SU-DHL-6 (cell line): Measurements from ENCODE around the gene IGSF3.

ENCODE experiments used
- H2AFZ ChIP-seq: fragments of 200-600 bp; sonication (generic); 2 replicates; pipeline ENCODE4 v1.6.1; 2014; ENCODE audit warnings: low read depth, mild to moderate bottlenecking, moderate library complexity, mixed read lengths, antibody characterized with exemption, low read length; ENCODE audit not compliant: severe bottlenecking
- H3F3A ChIP-seq: fragments of 200-600 bp; shearing (Covaris generic); 2 replicates; pipeline ENCODE4 v1.6.0; 2016; ENCODE audit warnings: antibody characterized with exemption, mild to moderate bottlenecking; ENCODE audit not compliant: insufficient read depth
- H3K27ac ChIP-seq: fragments of 200-600 bp; sonication (generic); 2 replicates; pipeline ENCODE4 v1.5.1; 2016; ENCODE audit warnings: low read depth, mild to moderate bottlenecking, low read length, moderate library complexity, mixed read lengths
- H3K27me3 ChIP-seq: fragments of 200-600 bp; sonication (generic), shearing (Covaris generic); 2 replicates; pipeline ENCODE4 v1.6.0; 2014; ENCODE audit warnings: mild to moderate bottlenecking, low read length
- H3K36me3 ChIP-seq: fragments of 200-600 bp; sonication (generic); 2 replicates; pipeline ENCODE4 v1.6.1; 2014; ENCODE audit warnings: mild to moderate bottlenecking, low read length, mixed read lengths
- H3K4me2 ChIP-seq: fragments of 300-600, 200-600 bp; shearing (Covaris generic), sonication (generic); 2 replicates; pipeline ENCODE4 v1.6.0; 2014; ENCODE audit warnings: low read length, low read depth, mild to moderate bottlenecking; ENCODE audit not compliant: poor library complexity, severe bottlenecking
- H3K4me3 ChIP-seq: fragments of 200-600 bp; sonication (generic); 2 replicates; pipeline ENCODE4 v1.5.1; 2014; ENCODE audit warnings: antibody characterized with exemption, low read length, mild to moderate bottlenecking, mixed read lengths; ENCODE audit not compliant: insufficient read depth, poor library complexity, severe bottlenecking
- H3K79me2 ChIP-seq: fragments of 200-600 bp; sonication (generic); 2 replicates; pipeline ENCODE4 v1.6.1; 2014; ENCODE audit warnings: mild to moderate bottlenecking, low read length, moderate library complexity; ENCODE audit not compliant: insufficient read depth
- H3K9ac ChIP-seq: fragments of 200-600 bp; sonication (generic); 2 replicates; pipeline ENCODE4 v1.7.0; 2014; ENCODE audit warnings: mild to moderate bottlenecking, low read length
- H3K9me2 ChIP-seq: fragments of 200-600 bp; sonication (generic); replicated peaks from 2 replicates; pipeline ENCODE4 v1.6.1; 2014; ENCODE audit warnings: low read length; ENCODE audit not compliant: insufficient read depth
- H3K9me3 ChIP-seq: fragments of 200-600 bp; sonication (generic); 2 replicates; pipeline ENCODE4 v1.6.1; 2014; ENCODE audit warnings: low read length, mixed read lengths; ENCODE audit not compliant: insufficient read depth
- H4K20me1 ChIP-seq: fragments of 200-600 bp; sonication (generic); 2 replicates; pipeline ENCODE4 v1.6.1; 2014; ENCODE audit warnings: low read depth, mild to moderate bottlenecking, antibody characterized with exemption, low read length, moderate library complexity, mixed read lengths
- EZH2phosphoT487 ChIP-seq: fragments of 200-600 bp; sonication (generic), shearing (Covaris generic); conservative IDR thresholded peaks from 2 replicates; pipeline ENCODE4 v1.6.1; 2018; ENCODE audit warnings: mild to moderate bottlenecking, antibody characterized with exemption, low read length, moderate library complexity, mixed read lengths
- TF ChIP-seq, protein P1 (sequence below): fragments of 200-600 bp; sonication (generic); IDR thresholded peaks from one replicate; pipeline ENCODE4 v1.5.1; 2017; ENCODE audit warnings: antibody characterized with exemption, mild to moderate bottlenecking, low read length, moderate library complexity; ENCODE audit not compliant: insufficient read depth, poor library complexity, severe bottlenecking

The IGSF3 gene

DNA sequence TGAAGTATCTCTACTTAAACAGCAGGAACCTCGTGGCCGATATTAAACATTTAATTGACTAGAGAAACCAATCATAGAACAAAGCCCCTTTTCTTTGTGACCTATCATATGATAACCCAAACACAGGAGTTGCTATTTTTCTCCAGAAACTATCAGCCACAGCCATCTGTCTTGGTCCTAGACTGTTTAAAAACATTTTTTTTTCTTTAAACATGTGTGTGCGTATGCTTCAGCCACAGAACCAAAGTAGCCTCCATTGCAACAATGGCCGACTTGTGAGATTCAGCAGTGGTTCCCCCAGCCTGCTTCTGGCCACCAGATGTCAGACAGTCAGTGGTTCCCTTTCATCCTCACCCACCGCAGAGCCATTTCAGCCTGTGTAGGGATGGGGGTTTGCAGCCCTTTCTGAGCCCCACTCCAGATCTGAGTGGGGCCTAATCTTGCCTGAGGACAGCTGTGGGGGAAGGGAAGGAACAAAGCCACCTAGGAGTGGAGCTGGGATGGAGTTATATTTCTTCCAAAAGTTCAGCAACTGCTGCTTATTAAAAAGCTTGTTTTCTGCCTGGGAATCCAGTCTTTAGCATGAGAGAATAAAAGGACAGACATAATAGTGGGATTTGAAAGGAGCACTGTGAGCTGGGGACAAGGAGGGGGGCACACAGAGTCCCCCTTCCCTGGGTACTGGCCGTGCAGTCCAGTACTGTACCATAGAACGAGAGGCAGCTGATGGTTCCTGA lies 11.7 kb upstream of the IGSF3 start:
- Histone ChIP-seq H3K9ac (no peak overlapping the region), H3F3A (no peaks in the 10 kb centered on the region), H3K4me3 (no peak overlapping the region), H3K27me3 (no peaks in the 10 kb centered on the region), H3K36me3 (no peaks in the 10 kb centered on the region), H3K79me2 (no peaks in the 10 kb centered on the region), H4K20me1 (no peaks in the 10 kb centered on the region), H3K9me2 (no peaks in the 10 kb centered on the region), H3K9me3 (no peaks in the 10 kb centered on the region), H2AFZ (no peak overlapping the region), H3K27ac (no peak overlapping the region), H3K4me2 (no peak overlapping the region)
- no peak for TF ChIP-seq EZH2phosphoT487
- TF ChIP-seq, protein P1, sequence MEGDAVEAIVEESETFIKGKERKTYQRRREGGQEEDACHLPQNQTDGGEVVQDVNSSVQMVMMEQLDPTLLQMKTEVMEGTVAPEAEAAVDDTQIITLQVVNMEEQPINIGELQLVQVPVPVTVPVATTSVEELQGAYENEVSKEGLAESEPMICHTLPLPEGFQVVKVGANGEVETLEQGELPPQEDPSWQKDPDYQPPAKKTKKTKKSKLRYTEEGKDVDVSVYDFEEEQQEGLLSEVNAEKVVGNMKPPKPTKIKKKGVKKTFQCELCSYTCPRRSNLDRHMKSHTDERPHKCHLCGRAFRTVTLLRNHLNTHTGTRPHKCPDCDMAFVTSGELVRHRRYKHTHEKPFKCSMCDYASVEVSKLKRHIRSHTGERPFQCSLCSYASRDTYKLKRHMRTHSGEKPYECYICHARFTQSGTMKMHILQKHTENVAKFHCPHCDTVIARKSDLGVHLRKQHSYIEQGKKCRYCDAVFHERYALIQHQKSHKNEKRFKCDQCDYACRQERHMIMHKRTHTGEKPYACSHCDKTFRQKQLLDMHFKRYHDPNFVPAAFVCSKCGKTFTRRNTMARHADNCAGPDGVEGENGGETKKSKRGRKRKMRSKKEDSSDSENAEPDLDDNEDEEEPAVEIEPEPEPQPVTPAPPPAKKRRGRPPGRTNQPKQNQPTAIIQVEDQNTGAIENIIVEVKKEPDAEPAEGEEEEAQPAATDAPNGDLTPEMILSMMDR: no peak

DNA sequence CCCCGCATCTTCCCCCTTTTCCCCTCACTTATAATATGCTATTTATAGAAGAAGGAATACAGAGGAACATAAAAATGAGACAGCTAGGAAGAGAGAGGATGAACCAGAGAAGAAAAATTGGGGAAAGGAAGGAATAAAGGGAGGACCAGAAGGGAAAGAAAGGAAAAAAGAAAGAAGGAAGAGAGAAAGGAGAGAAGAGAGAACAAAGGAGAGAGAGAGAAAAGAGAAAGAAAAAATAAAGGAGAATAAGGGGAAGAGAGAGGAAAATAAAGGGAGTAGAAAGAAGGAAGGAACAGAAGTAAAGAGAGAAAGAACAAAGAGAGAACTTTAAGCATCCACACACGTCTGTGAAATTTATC lies 11.2 kb upstream of the IGSF3 start:
- H3K9me2 ChIP-seq: no peaks in the 10 kb centered on the region
- H3K9ac ChIP-seq: no peak overlapping the region
- H3K36me3 ChIP-seq: no peaks in the 10 kb centered on the region
- H3K27ac ChIP-seq: no peak overlapping the region
- no peak overlapping the region for H3K4me3 ChIP-seq
- TF ChIP-seq, protein P1: no peak
- TF ChIP-seq EZH2phosphoT487: no peak
- no peaks in the 10 kb centered on the region for H3K79me2 ChIP-seq
- H4K20me1 ChIP-seq: no peaks in the 10 kb centered on the region
- H3F3A ChIP-seq: no peaks in the 10 kb centered on the region
- no peaks in the 10 kb centered on the region for H3K9me3 ChIP-seq
- no peak overlapping the region for H3K4me2 ChIP-seq
- H3K27me3 ChIP-seq: no peaks in the 10 kb centered on the region
- no peak overlapping the region for H2AFZ ChIP-seq

DNA sequence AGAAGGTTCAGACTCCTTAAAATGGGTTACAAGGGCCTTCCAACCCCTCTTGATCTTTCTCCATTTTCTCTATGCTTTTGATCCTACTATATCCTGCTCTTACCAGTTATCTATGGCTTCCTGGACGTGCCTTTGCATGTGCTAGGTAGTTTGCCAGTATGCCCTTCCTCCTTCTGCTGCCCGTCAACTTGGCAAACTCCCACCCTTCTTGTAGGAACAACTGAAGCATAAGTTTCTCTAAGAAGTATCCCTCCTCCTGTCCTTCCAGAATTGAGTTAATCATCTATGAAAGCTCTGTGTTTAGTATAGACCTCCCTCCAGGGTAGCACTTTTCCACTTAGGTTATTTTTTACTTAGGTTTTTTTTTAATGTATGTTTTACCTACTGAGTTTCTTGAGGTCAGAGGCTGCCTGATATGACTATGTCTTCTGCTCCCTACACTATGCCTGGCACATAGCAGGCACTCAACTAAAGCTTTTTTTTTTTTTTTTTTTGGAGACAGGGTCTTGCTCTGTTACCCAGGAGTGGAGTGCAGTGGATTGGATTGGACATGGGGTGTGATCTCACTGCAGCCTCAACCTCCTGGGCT lies 10.0 kb upstream of the IGSF3 start:
- no peak overlapping the region for H3K27ac ChIP-seq
- H3K79me2 ChIP-seq: no peaks in the 10 kb centered on the region
- H3K4me2 ChIP-seq: no peak overlapping the region
- no peak overlapping the region for H3K9ac ChIP-seq
- H3K9me3 ChIP-seq: no peaks in the 10 kb centered on the region
- H3K36me3 ChIP-seq: no peaks in the 10 kb centered on the region
- no peaks in the 10 kb centered on the region for H3K27me3 ChIP-seq
- no peaks in the 10 kb centered on the region for H3F3A ChIP-seq
- H3K9me2 ChIP-seq: no peaks in the 10 kb centered on the region
- TF ChIP-seq, protein P1: no peak
- no peak for TF ChIP-seq EZH2phosphoT487
- no peak overlapping the region for H2AFZ ChIP-seq
- no peak overlapping the region for H3K4me3 ChIP-seq
- H4K20me1 ChIP-seq: no peaks in the 10 kb centered on the region
